DMS 273 treated with DMSO at 0.1 percent for 48 hours (cell line): Measurements from ENCODE around the gene GPR4.
A peak's percentile ranks its signal among the peaks of the same experiment; 100 is the strongest.

Experiments used
- DNase-seq: peaks from one replicate; lab custom pipeline; 2025; lab: John Stamatoyannopoulos, UW

GPR4 gene

GRCh38 chr19:45589768-45590167 is 12.2 kb downstream of the GPR4 start:
- no peak for DNase-seq

DNA sequence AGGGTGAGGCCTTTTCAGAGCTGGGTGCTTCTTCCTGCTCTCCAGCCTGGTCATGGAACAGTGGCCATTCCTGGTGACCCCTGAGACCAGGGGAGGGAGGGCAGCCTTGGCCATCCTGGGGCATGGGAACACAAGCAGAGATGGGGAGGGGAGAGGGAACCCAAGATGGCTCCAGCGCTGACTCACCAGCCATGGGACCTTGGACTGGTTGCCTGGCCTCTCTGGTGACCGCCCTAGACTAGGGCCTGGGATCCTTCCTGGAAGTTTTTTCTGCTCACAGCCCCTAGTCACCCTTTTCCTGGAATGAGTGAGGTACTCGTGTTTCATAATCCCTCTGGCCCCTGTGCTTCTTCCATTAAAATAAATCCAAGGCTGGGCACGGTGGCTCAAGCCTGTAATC is 14.1 kb downstream of the GPR4 start:
- no peak for DNase-seq

DNA sequence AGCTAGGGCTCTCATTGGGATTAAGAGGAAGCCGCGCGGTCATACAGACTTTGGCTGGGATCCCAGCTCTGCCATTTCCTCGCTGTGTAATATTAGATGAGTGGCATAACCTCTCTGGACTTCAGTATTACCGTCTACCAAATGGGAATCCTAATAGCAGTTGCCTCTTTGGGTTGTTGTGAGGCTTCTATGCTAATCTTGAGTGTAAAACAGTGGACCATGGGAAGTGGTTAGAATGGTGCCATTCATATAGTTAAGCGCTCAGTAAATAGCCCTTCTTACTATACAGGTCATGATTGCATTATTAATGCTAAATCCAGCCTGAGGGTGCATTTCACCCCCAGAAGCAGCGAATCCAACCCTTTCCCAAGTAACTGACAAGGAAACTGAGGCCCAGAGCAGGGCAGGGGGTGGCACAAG is 16.8 kb downstream of the GPR4 start:
- DNase-seq: no peak

GRCh38 chr19:45584332-45585157 is 17.5 kb downstream of the GPR4 start, which contains the start of gene OPA3:
Gene OPA3 (minus strand): TSS chr19:45584802. CDS start chr19:45584764, 38 bp downstream.
- peak; percentile 99 for DNase-seq

DNA sequence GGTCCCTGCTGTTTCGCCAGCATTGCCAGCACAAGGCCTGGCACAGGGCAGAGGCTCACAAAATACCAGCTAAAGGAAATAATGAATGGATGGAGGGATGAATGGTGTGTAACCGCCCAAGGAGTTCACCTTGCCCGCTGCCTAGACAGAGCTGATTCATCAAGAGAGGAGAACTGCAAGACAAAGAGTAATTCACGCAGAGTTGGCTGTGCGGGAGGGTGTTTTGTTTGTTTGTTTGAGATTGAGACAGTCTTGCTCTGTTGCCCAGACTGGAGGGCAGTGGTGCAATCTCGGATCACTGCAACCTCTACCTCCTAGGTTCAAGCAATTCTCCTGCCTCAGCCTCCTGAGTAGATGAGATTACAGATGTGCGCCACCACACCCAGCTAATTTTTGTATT is 20.4 kb downstream of the GPR4 start:
- no peak for DNase-seq

DNA sequence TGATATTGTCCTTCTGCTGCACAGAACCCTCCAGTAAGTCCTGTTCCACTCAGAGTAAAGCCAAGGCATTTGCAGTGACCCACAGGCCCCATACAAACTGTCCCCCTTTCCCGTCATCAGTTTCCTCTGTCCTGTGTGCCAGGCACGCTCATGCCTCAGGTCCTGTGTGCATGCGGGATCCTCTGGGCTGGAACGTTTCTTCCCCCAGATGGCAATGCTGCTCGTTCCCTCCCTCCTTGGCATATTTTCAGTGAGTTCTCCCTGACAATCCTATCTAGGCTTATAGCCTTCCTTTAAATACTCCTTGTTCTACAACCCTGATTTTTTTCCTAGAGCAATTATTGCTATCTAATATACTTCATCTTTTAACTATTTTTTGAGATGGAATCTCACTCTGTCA is 23.2 kb downstream of the GPR4 start:
- no peak for DNase-seq

DNA sequence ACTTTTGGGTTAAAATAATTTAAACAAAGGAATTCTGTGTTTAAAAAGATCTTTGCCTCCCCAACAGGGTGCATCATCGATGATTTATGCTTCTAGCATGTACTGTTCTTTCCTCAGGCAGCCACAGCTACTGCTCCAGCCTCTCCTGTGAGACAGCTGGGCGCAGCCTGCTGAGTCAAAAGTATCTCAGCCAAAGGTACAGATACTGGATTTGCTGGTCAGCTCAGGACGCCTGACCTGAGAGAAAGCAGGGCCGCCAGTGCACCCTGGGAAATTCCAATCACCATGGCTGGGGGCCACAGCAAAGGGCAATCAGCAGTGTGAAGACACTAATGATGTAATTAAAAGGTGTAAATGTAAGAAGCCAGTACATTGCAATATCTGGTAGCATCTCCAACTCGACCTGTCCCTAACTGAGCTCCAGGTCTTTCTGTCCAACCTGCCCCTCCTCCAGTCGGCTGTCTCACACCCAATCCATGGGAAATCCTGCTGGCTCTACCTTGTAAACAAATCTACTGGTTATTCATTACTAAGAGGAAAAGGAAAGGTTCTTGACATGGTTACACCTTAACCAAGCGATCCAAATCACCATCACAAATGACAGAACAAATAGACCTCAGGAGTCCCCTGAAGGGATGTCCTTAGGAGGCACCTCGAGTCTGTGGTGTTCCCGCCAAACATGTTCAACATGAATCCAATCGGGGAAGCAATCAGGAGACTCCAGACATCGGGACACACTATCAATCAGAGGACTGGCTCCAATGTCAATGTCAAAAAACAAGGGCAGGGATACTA is 24.7 kb downstream of the GPR4 start:
- no peak for DNase-seq

- no peak for DNase-seq
Observed at GRCh38 chr19:45576682-45577081, 25.3 kb downstream of the GPR4 start.

- DNase-seq: no peak
Observed at GRCh38 chr19:45575216-45575615, 26.8 kb downstream of the GPR4 start.

DNA sequence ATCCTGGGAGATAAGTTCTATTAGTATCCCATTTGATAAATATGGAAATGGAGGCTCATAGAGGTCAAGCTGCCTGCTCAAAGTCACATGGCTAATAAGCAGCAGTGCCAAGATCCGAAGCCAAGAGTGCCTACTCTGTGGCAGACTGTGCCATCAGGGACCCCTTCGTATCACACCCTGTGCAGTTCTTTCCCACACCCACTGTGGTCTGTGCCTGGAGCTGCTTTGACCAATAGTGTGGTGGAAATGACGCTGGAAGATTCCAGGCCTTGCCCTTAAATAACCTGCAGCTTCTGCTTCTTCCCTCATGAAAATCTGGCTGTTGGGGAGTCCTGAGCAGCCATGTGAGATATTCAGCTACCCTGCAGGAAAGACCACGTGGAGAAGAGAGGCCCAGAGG is 27.5 kb downstream of the GPR4 start:
- no peak for DNase-seq

DNA sequence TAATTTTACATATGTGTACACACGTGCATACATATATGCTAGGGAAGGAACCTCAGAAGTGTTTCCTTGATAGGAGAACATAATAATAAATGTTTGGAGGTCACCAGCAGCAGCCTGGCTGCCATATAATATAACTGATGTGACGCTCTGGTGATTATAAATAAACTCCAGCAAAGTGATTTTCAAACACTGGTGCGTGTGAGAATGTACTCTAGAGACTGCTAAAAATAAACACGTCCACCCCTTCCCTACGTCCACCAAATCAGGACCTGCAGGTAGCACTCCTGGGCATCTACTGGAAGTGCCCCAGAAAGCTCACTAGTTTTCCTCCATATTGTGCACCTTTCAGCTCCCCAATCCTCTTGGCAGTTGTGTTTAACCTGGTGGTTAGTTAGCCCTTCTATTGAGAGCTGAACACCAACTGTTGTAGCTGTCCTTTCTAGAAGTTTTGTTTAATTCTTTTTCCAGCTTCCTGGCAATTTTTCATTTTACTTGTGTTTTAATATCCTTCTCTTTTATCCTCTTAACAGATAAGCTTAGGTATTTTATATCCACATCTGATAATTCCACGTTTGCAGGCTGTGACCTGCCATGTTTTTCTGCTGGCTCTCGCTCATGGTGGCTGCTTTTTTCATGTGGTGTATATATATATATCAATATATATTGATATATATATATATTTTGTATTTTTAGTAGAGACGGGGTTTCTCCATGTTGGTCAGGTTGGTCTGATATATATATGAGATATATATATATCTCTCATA is 30.4 kb downstream of the GPR4 start:
- DNase-seq: no peak

DNA sequence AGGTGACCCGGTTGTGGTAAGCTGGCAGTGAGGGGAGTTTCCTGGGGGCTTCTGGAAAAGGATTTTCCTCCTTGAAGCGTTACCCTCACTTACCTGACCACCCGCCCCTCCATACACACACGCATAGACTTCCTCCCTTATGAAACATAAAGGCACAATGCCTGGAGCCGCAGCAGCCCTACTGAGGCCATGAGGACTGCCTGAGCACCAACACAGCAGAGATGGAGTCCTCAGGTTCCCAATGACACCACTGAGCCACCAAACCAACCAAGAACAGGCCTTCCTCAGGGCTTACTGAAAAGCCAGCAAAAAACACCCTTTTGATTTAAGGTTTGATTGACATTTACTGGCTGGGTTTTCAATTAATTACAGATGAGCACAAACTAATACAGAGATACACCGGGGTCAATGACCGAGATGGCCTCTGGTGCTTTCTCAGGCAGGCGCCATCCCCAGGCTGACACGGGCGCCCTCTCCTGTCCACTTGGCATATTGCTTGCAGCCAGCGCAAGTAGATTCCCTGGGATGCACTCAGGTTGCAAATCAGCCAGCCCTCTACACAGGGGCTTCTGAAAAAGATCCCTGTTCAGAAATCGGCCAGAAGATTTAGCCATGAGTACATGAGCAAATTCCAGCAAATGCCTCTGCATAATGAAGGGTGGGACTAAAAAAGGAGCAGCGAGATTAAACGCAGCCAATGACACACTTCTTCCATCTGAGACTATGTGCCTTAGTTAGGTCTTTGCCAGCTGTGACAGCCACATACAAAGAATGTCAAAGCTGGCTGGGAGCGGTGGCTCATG is 32.2 kb downstream of the GPR4 start:
- DNase-seq: no peak

DNA sequence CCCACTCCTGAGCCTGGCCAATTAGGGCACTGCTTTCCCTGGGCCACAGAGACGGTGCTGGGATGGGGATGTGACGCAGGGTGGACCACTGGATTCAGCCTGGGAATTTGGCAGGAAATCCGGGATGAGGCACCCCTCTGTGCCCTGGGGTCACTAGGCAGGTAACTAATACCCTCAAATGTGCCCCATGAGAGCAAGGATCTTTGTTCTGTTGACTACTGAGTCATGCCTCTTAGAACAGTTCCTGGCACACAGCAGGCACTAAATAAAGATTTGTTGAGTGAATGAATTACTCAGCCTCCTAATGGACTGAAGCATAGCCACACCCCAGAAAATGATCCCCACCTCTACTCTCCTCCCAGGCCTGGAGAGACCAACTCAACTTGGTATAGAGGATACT is 33.3 kb downstream of the GPR4 start:
- DNase-seq: no peak

- DNase-seq: no peak
Observed at GRCh38 chr19:45567609-45568008, 34.4 kb downstream of the GPR4 start.

DNA sequence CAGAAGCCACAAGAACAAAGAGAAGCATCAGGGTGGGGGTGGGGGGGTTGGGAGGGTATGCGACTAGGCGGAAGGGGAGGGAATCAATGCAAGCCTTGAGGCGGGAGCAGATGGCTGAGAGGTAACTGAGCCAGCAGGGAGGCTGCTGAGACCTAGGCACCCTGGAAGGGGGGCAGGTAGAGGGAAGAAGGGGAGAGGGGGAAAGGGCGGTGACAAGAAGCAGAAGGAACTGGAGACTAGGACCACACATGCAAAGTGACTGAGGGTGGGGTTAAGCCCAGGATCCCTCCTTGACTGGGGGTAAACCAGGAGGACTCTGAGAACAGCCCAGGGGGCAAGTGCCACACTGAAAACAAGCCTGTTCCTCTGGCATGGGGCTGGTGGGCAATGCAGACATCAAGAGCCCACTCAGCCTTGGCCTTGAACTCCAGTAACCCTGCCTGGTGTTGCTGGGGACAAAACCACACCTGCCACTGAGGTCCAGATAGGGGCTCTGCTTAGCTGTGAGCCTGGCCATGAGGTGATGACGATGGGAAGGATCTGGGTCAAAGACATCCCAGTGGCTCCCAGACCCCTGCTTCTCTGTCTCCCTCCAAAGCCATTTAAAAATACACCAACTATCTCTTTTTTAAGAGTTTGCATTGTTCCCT is 37.8 kb downstream of the GPR4 start:
- no peak for DNase-seq

DNA sequence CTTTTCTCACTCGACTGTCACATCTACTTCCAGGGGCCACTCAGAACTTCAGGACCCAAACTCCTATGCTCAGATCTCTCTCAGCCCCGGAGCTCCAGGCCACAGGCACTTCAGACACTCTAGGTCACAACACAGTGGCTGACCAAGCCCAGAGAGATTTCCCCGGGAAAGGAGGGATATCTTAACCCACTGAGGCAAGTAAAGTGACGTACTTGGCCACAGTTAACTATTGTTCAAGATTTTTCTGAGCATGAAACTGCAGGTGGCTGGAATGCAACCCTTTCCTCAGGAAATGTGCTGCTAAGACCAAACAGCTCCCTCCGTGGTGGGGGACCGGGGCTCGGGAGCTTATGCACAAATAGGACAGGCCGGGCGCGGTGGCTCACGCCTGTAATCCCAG is 41.3 kb downstream of the GPR4 start:
- no peak for DNase-seq

GRCh38 chr19:45560038-45560437 is 42.0 kb downstream of the GPR4 start:
- DNase-seq: no peak

DNA sequence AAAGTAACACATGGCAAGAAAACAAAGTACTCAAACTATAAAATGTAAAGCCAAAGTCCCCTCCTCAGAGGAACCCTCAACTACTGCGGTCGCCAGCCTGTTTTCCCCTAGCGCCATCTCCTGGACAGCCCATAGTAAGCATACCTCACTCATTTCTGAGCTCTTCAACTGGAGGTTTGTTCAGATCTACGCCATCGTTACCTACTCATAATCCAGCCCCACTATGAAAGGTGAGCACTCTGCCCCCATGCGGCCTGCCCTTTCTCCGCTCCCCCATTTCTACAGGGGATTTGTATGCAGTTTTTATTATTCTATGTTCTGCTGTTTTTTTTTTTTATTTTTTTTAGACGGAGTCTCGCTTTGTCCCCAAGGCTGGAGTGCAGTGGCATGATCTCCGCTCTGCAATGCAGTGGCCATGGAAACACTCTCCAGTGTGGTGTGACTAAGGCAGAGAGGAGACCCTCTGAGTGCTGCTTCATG is 43.6 kb downstream of the GPR4 start:
- DNase-seq: no peak

DNA sequence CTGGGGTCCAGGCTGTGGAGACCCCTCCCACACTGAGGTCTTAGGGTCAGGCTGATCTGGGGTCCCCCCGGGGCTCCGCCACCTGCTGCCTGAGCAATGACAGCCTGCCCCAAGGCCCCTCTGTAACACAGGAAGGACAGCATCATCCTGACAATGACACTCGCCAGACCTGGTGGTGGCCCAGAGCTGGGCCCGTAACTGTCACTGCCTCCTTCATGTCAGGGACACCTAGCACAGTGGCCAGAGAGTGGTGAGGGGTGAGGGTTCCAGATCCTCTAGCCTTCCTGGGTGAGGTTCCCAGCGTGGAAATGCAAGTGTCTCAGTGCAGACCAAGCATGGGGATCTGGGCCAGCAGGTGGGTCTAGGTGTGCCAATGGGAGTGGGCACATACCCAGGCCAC is 45.2 kb downstream of the GPR4 start:
- DNase-seq: no peak

GRCh38 chr19:45554481-45554880 is 47.5 kb downstream of the GPR4 start:
- no peak for DNase-seq

DNA sequence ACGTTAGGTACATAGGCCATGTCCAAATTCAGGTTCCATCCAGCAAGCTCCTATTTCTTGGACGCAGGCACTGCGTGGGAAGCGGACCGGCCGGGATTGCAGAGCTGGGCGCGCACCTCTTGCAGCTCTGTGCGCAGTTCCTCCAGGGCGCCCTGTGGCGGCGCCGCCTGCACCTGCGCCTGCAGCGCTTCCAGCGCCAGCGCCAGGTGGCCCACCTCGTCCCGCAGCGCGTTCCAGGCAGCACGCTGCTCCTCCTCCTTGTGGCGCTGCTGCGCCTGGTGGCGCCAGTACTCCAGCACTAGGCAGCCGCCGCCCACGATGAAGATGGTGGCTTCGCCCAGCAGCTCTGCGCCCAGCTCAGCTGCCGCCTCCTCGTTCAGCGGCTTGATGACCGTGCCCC is 48.5 kb downstream of the GPR4 start:
- DNase-seq: no peak
